Stimulated activated naive CD8-positive, alpha-beta T cell treated with anti-CD3 and anti-CD28 coated beads, Interleukin-15, Interleukin-2, amounts not matched to agents 100 ng/mL and 50 ng/mL, for 24 hours (primary cell): ENCODE measurements around the gene POLR3K.
A peak's percentile ranks its signal among the peaks of the same experiment; 100 is the strongest.

Experiments
- H3K27ac Mint-ChIP-seq: one replicate; pipeline ENCODE4 v1.8.0; 2021; ENCODE audit warnings: mild to moderate bottlenecking, mixed read lengths
- H3K27me3 Mint-ChIP-seq: one replicate; pipeline ENCODE4 v1.8.0; 2021; ENCODE audit warnings: mixed read lengths
- H3K36me3 Mint-ChIP-seq: one replicate; pipeline ENCODE4 v1.8.0; 2021; ENCODE audit warnings: low read depth, mixed read lengths
- H3K4me1 Mint-ChIP-seq: one replicate; pipeline ENCODE4 v1.8.0; 2021; ENCODE audit warnings: low read depth, mixed read lengths
- H3K4me3 Mint-ChIP-seq: one replicate; pipeline ENCODE4 v1.8.0; 2021; ENCODE audit warnings: mild to moderate bottlenecking, mixed read lengths
- H3K9me3 Mint-ChIP-seq: one replicate; pipeline ENCODE4 v1.8.0; 2021; ENCODE audit warnings: mixed read lengths

The POLR3K gene

DNA sequence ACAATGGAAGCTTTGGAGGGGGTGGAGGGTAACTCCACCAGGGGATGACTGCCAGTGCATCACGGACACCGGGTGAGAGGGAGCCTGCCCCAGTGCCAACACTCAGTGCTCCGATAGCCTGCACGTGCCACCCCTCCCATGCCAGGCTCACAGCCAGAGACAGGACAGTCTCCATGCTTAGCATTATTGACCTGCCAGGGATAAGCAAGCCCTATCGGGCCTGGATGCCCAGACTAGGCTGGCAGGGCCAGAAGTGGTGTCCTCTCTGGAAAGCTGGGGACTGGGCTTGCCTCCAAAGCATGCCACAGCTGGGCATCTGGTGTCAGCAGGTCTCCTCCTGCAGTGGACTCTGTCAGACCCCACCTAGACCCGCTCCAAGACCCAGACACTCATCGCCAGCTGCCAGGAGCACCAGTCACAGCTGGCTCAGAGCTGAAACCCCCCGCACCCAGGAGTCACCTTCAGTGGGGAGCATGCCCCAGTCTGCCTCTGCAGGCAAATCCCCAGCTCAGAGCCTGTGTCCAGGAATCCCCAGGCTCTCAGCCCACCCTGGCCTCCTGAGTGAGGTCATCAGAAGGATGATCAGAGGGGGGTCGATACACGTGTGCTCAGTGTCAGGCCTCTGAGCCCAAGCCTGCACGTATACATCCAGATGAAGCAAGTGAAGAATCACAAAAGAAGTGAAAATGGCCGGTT lies 20.8 kb upstream of the POLR3K start:
- H3K27ac Mint-ChIP-seq, result no peak overlapping the region
- H3K4me3 Mint-ChIP-seq, result no peak overlapping the region
- no peaks in the 10 kb centered on the region for H3K36me3 Mint-ChIP-seq
- peaks cover 29% of the 10 kb centered on the region for H3K4me1 Mint-ChIP-seq
- H3K27me3 Mint-ChIP-seq, result peaks cover 30% of the 10 kb centered on the region
- H3K9me3 Mint-ChIP-seq, result no peaks in the 10 kb centered on the region

DNA sequence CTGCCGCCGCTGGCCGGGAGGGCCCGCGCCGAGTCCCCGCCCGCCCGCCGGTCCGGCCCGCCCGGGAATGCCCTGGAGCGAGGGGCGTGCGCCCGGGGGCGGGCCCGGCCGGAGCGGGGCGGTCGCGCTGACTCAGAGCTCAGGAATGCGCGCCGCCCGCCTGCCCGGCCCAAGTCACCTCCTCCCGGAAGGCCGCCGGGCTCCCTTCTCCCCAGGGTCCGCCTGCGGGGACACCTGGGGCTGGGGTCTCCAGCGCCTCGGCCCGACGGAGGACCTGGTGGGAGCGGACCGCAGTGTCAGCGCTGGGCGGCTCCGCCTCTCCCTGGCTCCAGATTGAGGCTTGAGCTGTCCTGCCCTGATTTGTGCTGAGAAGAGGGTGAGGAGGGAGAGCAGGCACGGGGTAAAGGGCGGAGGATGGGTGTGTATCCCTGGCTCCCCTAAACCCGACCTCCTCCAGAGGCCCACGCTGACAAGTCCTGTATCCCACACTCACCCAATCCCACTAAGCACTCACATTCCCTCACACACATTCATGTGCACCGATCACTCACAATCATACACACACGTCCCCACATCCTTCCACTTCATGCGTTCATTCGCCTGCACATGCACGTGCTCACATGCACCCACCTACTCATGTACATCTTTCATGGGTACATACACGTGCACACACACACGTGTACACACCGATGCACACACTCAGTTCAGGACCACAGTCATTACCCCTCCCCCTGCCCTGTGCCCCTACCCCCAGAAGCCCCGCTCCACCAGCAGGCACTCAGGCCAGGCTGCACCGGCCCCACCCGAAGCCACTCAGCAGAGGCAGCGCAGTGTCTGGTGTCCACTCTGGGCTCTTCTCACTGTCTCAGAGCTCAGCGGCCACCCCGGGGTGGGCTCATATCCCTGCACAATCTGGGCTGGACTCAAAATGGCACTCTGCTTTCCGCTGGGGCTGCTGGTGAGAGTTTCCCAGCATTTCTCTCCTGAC lies 19.4 kb upstream of the POLR3K start, which contains the start of gene RHBDF1:
RHBDF1 (minus strand) TSS at position 71 of the 988 bp plus-strand sequence. CDS start 7,616 bp downstream, outside the sequence.
- Mint-ChIP-seq H3K9me3 (no peaks in the 10 kb centered on the region), H3K27ac (peak within 1 kb of the TSS; percentile 50), H3K27me3 (peaks cover 30% of the 10 kb centered on the region), H3K4me3 (peak within 1 kb of the TSS; percentile 70), H3K36me3 (no peaks in the 10 kb centered on the region), H3K4me1 (peaks cover 21% of the 10 kb centered on the region)

GRCh38 chr16:71540-72401 lies 18.4 kb upstream of the POLR3K start:
- Mint-ChIP-seq H3K4me1 (peaks cover 14% of the 10 kb centered on the region), H3K27ac (no peak overlapping the region), H3K36me3 (no peaks in the 10 kb centered on the region), H3K9me3 (no peaks in the 10 kb centered on the region), H3K4me3 (peak overlapping the region; percentile 3), H3K27me3 (peaks cover 30% of the 10 kb centered on the region)

DNA sequence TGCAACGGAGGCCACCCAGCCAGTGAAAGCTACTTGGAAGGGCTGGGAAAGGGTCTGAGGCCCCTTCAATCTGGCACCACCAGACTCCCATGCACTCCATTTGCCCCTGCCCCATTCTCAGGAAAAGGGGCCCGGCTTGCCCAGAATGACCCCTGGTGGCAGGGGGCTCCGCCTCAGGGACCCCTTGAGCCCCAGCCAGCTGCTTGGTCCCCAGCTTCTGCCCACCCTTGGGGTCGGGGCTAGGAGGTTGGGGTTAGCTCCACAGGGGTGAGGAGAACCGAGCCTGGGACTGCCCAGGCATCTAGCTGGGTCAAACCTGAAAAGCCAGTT lies 17.8 kb upstream of the POLR3K start:
- Mint-ChIP-seq H3K4me3 (no peak overlapping the region), H3K9me3 (no peaks in the 10 kb centered on the region), H3K27ac (no peak overlapping the region), H3K4me1 (peaks cover 8% of the 10 kb centered on the region), H3K36me3 (no peaks in the 10 kb centered on the region), H3K27me3 (peaks cover 30% of the 10 kb centered on the region)

- no peaks in the 10 kb centered on the region for H3K36me3 Mint-ChIP-seq
These were observed 15.8 kb upstream of the POLR3K start for GRCh38 chr16:69181-69580.

GRCh38 chr16:67884-68789 lies 14.7 kb upstream of the POLR3K start:
- H3K9me3 Mint-ChIP-seq, result no peaks in the 10 kb centered on the region
- H3K27ac Mint-ChIP-seq, result no peak overlapping the region
- H3K27me3 Mint-ChIP-seq, result peaks cover 15% of the 10 kb centered on the region
- no peak overlapping the region for H3K4me3 Mint-ChIP-seq
- peaks cover 5% of the 10 kb centered on the region for H3K4me1 Mint-ChIP-seq
- no peaks in the 10 kb centered on the region for H3K36me3 Mint-ChIP-seq

More at GRCh38 chr16:69181-69580, 15.8 kb upstream of the POLR3K start:
- H3K4me3 Mint-ChIP-seq, result no peak overlapping the region
- peaks cover 5% of the 10 kb centered on the region for H3K4me1 Mint-ChIP-seq
- peaks cover 25% of the 10 kb centered on the region for H3K27me3 Mint-ChIP-seq
- no peaks in the 10 kb centered on the region for H3K9me3 Mint-ChIP-seq
- H3K27ac Mint-ChIP-seq, result no peak overlapping the region

DNA sequence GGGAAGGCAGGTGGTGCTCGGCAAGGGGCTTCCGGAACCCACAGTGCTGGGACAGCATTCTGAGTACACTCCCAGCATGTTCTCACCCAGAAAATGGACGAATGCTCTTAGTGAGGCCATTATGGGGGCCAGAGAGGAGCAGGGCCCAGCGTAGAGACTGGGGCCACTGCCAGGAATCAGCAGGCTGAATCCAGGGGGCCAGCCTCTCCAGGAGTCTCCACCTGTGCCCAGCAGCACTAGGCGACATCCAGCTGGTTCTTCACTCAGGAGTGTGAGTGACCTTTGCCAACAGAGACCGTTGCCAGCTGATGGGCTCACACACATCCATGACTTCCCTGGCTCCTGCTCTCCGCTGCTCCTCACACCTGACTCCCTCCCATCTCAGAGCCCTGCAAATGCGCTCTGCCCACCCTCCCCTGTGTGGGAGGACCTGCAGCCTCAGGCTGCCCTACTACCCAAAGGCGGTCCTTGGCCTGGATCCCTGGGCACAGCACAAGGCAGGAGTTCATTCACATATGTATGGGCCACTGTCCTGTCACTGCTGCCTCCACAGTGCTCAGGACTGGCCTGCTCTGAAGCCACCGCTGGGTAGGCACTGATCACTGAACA lies 13.9 kb upstream of the POLR3K start:
- Mint-ChIP-seq H3K9me3 (no peaks in the 10 kb centered on the region), H3K27ac (no peak overlapping the region), H3K4me3 (no peak overlapping the region), H3K36me3 (no peaks in the 10 kb centered on the region), H3K27me3 (peaks cover 10% of the 10 kb centered on the region), H3K4me1 (no peaks in the 10 kb centered on the region)

GRCh38 chr16:66309-67182 lies 13.1 kb upstream of the POLR3K start:
- Mint-ChIP-seq H3K9me3 (no peaks in the 10 kb centered on the region), H3K27me3 (peaks cover 8% of the 10 kb centered on the region), H3K36me3 (no peaks in the 10 kb centered on the region), H3K4me1 (no peaks in the 10 kb centered on the region), H3K27ac (no peak overlapping the region), H3K4me3 (no peak overlapping the region)

DNA sequence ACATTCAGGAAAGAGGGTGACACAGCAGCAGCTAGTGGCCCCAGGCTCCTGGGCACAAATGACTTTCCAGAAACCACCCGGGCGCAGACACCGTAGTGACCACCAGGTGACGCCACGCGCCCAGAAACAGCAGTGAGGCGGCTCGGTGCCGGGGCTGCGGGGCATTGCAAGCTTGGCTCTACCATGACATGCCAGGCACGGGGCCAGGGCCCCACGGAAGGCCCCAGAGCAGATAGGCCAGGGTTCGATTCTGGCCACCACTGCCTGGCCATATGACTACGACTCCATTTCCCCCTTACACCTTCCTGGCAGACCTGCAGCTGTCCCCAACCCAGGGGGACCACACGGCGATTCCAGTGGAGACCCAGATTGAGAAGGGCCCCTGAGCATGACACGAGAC lies 12.3 kb upstream of the POLR3K start:
- H3K36me3 Mint-ChIP-seq, result no peaks in the 10 kb centered on the region
- H3K4me1 Mint-ChIP-seq, result no peaks in the 10 kb centered on the region
- H3K27me3 Mint-ChIP-seq, result peaks cover 3% of the 10 kb centered on the region
- no peak overlapping the region for H3K27ac Mint-ChIP-seq
- no peaks in the 10 kb centered on the region for H3K9me3 Mint-ChIP-seq
- no peak overlapping the region for H3K4me3 Mint-ChIP-seq

DNA sequence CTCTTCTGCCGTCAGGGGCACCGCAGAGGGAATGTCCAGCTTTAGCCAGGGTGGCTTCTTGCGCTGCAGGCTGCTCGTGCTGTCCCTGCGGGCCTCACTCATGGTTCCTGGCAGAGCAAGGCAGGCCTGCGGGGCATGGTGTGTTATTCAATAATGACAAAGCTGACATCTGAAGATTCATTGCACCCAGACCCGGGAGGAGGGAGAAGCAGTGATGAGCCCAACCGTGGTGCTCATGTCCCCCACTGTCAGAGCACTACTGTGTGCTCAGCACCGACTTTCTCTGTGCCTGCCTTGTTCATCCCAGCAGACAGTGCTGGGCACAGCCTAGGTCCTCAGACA lies 11.5 kb upstream of the POLR3K start:
- Mint-ChIP-seq H3K36me3 (no peaks in the 10 kb centered on the region), H3K4me1 (no peaks in the 10 kb centered on the region), H3K27ac (no peak overlapping the region), H3K27me3 (no peaks in the 10 kb centered on the region), H3K9me3 (no peaks in the 10 kb centered on the region), H3K4me3 (no peak overlapping the region)

DNA sequence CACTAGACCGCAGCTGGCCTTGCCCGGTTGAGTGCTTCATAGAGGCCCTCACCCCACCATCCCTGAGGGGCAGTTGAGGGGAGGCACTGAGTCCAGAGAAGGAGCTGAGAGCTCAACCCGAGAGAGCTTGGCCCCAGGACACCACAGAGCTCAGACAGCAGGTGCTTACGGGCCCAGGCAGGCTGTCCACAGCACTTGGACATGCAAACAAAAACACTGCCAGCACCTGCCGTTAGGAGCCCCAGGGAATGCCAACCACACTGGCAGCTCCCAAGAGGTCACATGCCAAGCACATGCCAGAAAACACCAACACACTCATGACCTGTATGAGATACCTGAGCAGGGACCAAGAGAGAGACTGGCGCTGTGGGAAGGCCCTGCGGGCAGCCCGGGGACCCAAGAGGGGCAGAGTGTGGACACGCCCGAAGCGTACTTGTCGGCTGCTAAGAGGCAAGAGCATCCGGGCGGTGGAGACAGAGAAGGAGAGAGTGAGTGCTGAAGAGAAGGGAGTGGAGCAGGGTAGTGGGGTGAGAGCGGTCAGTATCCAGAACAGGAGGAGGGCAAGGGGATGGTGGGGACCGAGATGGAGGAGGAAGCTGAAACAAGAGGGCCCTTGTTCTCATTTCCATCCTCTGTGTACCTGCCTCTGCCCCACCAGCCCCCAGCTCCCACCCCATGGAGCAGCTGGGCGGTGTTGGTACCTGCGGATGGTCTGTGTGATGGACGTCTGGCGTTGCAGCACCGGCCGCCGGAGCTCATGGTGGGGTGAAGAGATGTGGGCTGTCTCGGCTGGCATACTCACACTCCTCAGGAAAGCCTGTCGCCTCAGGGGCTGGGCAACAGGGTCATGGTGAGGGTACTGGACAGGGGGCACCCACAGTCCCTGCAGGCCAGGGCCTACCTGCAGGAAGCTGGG lies 10.8 kb upstream of the POLR3K start:
- Mint-ChIP-seq H3K27me3 (no peaks in the 10 kb centered on the region), H3K27ac (no peak overlapping the region), H3K36me3 (no peaks in the 10 kb centered on the region), H3K9me3 (no peaks in the 10 kb centered on the region), H3K4me3 (no peak overlapping the region), H3K4me1 (no peaks in the 10 kb centered on the region)

GRCh38 chr16:63466-63865 lies 10.1 kb upstream of the POLR3K start:
- Mint-ChIP-seq H3K27me3 (no peaks in the 10 kb centered on the region), H3K27ac (no peak overlapping the region), H3K36me3 (no peaks in the 10 kb centered on the region), H3K4me1 (no peaks in the 10 kb centered on the region), H3K4me3 (no peak overlapping the region), H3K9me3 (no peaks in the 10 kb centered on the region)
